HEK293 (cell line): ENCODE results near the gene DCAF15.

ENCODE experiments used
- CTCF ChIA-PET: fragments of 350-600 bp; formaldehyde crosslinking; extraction: SDS; loops from one replicate; lab custom pipeline; 2021; ENCODE audit warnings: antibody characterized with exemption; lab: Yijun Ruan, JAX
- POLR2A ChIA-PET: fragments of 300-600 bp; formaldehyde crosslinking; extraction: SDS; loops from one replicate; lab custom pipeline; 2020; ENCODE audit warnings: antibody characterized with exemption, inconsistent platforms; lab: Yijun Ruan, JAX
- H3K27ac ChIP-seq: fragments of 200-500 bp; sonication (Bioruptor generic); 2 replicates; pipeline ENCODE4 v1.5.1; 2014; ENCODE audit warnings: low read depth, low read length, control low read depth, inconsistent platforms; ENCODE audit errors: extremely low read depth
- H3K36me3 ChIP-seq, 2 experiments: fragments of 200-500 bp in 1 of 2; sonication (Bioruptor generic) in 1 of 2; 1 replicate in 1 of 2; 2 replicates in 1 of 2; pipeline ENCODE4 v1.5.1; 2014 to 2017; ENCODE audit warnings: inconsistent platforms in 2 of 2, low read length in 2 of 2; ENCODE audit not compliant: control insufficient read depth in 2 of 2, insufficient read depth in 1 of 2
- H3K4me1 ChIP-seq: fragments of 200-500 bp; sonication (Bioruptor generic); 2 replicates; pipeline ENCODE4 v1.5.1; 2014; ENCODE audit warnings: mild to moderate bottlenecking, low read length, inconsistent platforms; ENCODE audit not compliant: control insufficient read depth, insufficient read depth
- H3K4me3 ChIP-seq: 2 replicates; pipeline ENCODE4 v1.5.1; 2011; ENCODE audit warnings: low read depth, mild to moderate bottlenecking, control low read depth, low read length, moderate library complexity
- H3K9me3 ChIP-seq: fragments of 200-500 bp; sonication (Bioruptor generic); 2 replicates; pipeline ENCODE4 v1.5.1; 2014; ENCODE audit warnings: low read depth, low read length, inconsistent platforms; ENCODE audit not compliant: control insufficient read depth, insufficient read depth
- HIC1 ChIP-seq: fragments of 450-650 bp; formaldehyde crosslinking; IDR thresholded peaks from 2 replicates; pipeline ENCODE4 v1.5.1; 2016; ENCODE audit warnings: missing biosample characterization, missing genetic modification characterization
- SCRT1 ChIP-seq: fragments of 450-650 bp; formaldehyde crosslinking; IDR thresholded peaks from 2 replicates; pipeline ENCODE4 v1.5.1; 2016; ENCODE audit warnings: missing biosample characterization, missing genetic modification characterization, borderline replicate concordance
- SCRT2 ChIP-seq: fragments of 450-650 bp; formaldehyde crosslinking; IDR thresholded peaks from 2 replicates; pipeline ENCODE4 v1.5.1; 2016; ENCODE audit warnings: missing biosample characterization, missing genetic modification characterization
- TRIM28 ChIP-seq: IDR thresholded peaks from 2 replicates; pipeline ENCODE4 v1.6.1; 2011; ENCODE audit warnings: low read length, control low read depth, borderline replicate concordance
- TSHZ1 ChIP-seq: fragments of 450-650 bp; formaldehyde crosslinking; IDR thresholded peaks from 2 replicates; pipeline ENCODE4 v1.5.1; 2016; ENCODE audit warnings: missing biosample characterization, missing genetic modification characterization, borderline replicate concordance
- ZBTB17 ChIP-seq: fragments of 450-650 bp; formaldehyde crosslinking; IDR thresholded peaks from 2 replicates; pipeline ENCODE4 v1.5.1; 2016; ENCODE audit warnings: missing biosample characterization, missing genetic modification characterization
- ZBTB20 ChIP-seq: fragments of 450-650 bp; formaldehyde crosslinking; IDR thresholded peaks from 2 replicates; pipeline ENCODE4 v1.5.1; 2016; ENCODE audit warnings: missing biosample characterization, missing genetic modification characterization
- ZNF121 ChIP-seq: fragments of 450-650 bp; formaldehyde crosslinking; IDR thresholded peaks from 2 replicates; pipeline ENCODE4 v1.5.1; 2016; ENCODE audit warnings: missing biosample characterization, missing genetic modification characterization
- ZNF148 ChIP-seq: fragments of 450-650 bp; formaldehyde crosslinking; IDR thresholded peaks from 2 replicates; pipeline ENCODE4 v1.5.0; 2017; ENCODE audit warnings: missing biosample characterization, missing genetic modification characterization, borderline replicate concordance
- ZNF335 ChIP-seq: fragments of 450-650 bp; formaldehyde crosslinking; conservative IDR thresholded peaks from 2 replicates; pipeline ENCODE4 v1.5.1; 2016; ENCODE audit warnings: missing biosample characterization, missing genetic modification characterization
- ZNF558 ChIP-seq: fragments of 450-650 bp; formaldehyde crosslinking; IDR thresholded peaks from 2 replicates; pipeline ENCODE4 v1.5.1; 2016; ENCODE audit warnings: missing biosample characterization, missing genetic modification characterization
- ZNF560 ChIP-seq: fragments of 450-650 bp; formaldehyde crosslinking; IDR thresholded peaks from 2 replicates; pipeline ENCODE4 v1.5.1; 2017; ENCODE audit warnings: missing biosample characterization, missing genetic modification characterization, borderline replicate concordance
- ZNF610 ChIP-seq: fragments of 450-650 bp; formaldehyde crosslinking; IDR thresholded peaks from 2 replicates; pipeline ENCODE4 v1.5.1; 2016; ENCODE audit warnings: missing biosample characterization, missing genetic modification characterization, borderline replicate concordance
- ZNF704 ChIP-seq: fragments of 450-650 bp; formaldehyde crosslinking; IDR thresholded peaks from 2 replicates; pipeline ENCODE4 v1.5.1; 2016; ENCODE audit warnings: missing biosample characterization, missing genetic modification characterization
- ZNF776 ChIP-seq: fragments of 450-650 bp; formaldehyde crosslinking; IDR thresholded peaks from 2 replicates; pipeline ENCODE4 v1.5.0; 2017; ENCODE audit warnings: missing biosample characterization, missing genetic modification characterization, borderline replicate concordance
- TF ChIP-seq, protein P1 (sequence below): fragments of 450-650 bp; formaldehyde crosslinking; IDR thresholded peaks from 2 replicates; pipeline ENCODE4 v1.5.1; 2016; ENCODE audit warnings: missing biosample characterization, missing genetic modification characterization, low read depth
- TF ChIP-seq, protein P2 (sequence below): fragments of 450-650 bp; formaldehyde crosslinking; IDR thresholded peaks from 2 replicates; pipeline ENCODE4 v1.5.1; 2016; ENCODE audit warnings: missing biosample characterization, missing genetic modification characterization
- TF ChIP-seq, protein P3 (sequence below): fragments of 450-650 bp; formaldehyde crosslinking; IDR thresholded peaks from 2 replicates; pipeline ENCODE4 v1.5.1; 2017; ENCODE audit warnings: missing biosample characterization, missing genetic modification characterization

Gene DCAF15

DNA sequence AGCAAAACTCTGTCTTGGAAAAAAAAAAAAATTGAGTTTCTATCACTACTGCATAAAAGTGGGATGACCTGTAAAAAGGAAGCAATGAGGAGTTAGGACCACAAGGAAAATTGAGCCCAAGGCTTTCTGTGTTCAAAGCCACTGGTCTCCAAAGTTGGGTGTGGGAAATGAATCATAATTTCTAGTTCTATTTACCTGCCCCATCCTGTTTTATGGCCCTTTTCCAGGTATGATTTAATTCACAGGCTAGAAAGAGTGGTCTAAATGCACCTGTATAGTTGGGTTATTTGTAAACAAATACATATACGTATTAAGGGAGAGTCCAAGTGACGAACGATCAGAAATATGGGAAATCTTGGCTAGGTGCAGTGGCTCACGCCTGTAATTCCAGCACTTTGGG, 5.9 kb upstream of the DCAF15 start (continued):
- no peak for TF ChIP-seq ZNF558
- no peak for TF ChIP-seq ZNF610 (tag by site-specific recombination)
- TF ChIP-seq ZBTB17 (tag by site-specific recombination): no peak
- no peak for TF ChIP-seq TSHZ1 (tag by site-specific recombination)
- TF ChIP-seq ZNF704 (tag by site-specific recombination): no peak

- Histone ChIP-seq H3K27ac (no peak overlapping the region), H3K4me1 (no peaks in the 10 kb centered on the region), H3K9me3 (no peaks in the 10 kb centered on the region), H3K4me3 (no peak overlapping the region), H3K36me3 (peaks cover 0 to 20% of the 10 kb centered on the region in 2 experiments; a peak in 1 of 3 replicates)
- no peak for TF ChIP-seq ZNF560 (tag by site-specific recombination)
- TF ChIP-seq TRIM28: no peak
- TF ChIP-seq, protein P1, sequence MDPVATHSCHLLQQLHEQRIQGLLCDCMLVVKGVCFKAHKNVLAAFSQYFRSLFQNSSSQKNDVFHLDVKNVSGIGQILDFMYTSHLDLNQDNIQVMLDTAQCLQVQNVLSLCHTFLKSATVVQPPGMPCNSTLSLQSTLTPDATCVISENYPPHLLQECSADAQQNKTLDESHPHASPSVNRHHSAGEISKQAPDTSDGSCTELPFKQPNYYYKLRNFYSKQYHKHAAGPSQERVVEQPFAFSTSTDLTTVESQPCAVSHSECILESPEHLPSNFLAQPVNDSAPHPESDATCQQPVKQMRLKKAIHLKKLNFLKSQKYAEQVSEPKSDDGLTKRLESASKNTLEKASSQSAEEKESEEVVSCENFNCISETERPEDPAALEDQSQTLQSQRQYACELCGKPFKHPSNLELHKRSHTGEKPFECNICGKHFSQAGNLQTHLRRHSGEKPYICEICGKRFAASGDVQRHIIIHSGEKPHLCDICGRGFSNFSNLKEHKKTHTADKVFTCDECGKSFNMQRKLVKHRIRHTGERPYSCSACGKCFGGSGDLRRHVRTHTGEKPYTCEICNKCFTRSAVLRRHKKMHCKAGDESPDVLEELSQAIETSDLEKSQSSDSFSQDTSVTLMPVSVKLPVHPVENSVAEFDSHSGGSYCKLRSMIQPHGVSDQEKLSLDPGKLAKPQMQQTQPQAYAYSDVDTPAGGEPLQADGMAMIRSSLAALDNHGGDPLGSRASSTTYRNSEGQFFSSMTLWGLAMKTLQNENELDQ: no peak
- TF ChIP-seq, protein P2, sequence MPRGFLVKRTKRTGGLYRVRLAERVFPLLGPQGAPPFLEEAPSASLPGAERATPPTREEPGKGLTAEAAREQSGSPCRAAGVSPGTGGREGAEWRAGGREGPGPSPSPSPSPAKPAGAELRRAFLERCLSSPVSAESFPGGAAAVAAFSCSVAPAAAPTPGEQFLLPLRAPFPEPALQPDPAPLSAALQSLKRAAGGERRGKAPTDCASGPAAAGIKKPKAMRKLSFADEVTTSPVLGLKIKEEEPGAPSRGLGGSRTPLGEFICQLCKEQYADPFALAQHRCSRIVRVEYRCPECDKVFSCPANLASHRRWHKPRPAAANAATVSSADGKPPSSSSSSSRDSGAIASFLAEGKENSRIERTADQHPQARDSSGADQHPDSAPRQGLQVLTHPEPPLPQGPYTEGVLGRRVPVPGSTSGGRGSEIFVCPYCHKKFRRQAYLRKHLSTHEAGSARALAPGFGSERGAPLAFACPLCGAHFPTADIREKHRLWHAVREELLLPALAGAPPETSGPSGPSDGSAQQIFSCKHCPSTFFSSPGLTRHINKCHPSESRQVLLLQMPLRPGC (tag by site-specific recombination): no peak
- no peak for TF ChIP-seq SCRT1
- TF ChIP-seq ZNF121 (tag by site-specific recombination): peak; percentile 58; the same call in 1 of the 2 replicates
- TF ChIP-seq ZNF776: no peak
- TF ChIP-seq, protein P3, sequence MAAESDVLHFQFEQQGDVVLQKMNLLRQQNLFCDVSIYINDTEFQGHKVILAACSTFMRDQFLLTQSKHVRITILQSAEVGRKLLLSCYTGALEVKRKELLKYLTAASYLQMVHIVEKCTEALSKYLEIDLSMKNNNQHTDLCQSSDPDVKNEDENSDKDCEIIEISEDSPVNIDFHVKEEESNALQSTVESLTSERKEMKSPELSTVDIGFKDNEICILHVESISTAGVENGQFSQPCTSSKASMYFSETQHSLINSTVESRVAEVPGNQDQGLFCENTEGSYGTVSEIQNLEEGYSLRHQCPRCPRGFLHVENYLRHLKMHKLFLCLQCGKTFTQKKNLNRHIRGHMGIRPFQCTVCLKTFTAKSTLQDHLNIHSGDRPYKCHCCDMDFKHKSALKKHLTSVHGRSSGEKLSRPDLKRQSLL: no peak
- ChIA-PET POLR2A (interaction anchor here (0.7 kb wide), 1 partner anchor 225 kb away, joined by 5 read pairs; no protein-coding TSS in a partner anchor), CTCF (interaction anchor here (0.7 to 0.9 kb wide), 2 partner anchors 98 to 121 kb away, joined by 3 to 4 read pairs; no protein-coding TSS in a partner anchor)
Observed at GRCh38 chr19:13951043-13951442, 1.3 kb upstream of the DCAF15 start.

GRCh38 chr19:13951799-13952153, 533 bp upstream of the DCAF15 start:
- peaks cover 2 to 28% of the 10 kb centered on the region in 2 experiments; a peak in 2 of 3 replicates for H3K36me3 ChIP-seq
- H3K9me3 ChIP-seq: no peaks in the 10 kb centered on the region
- ChIA-PET CTCF (interaction anchor here (0.6 to 1.0 kb wide), 3 partner anchors 71 to 163 kb away, joined by 3 read pairs; no protein-coding TSS in a partner anchor), POLR2A (interaction anchor here (0.6 to 1.8 kb wide), 4 partner anchors 10 to 520 kb away, joined by 3 to 6 read pairs (median 4); no protein-coding TSS in a partner anchor)
- H3K4me3 ChIP-seq: peak overlapping the region; percentile 37
- no peaks in the 10 kb centered on the region for H3K4me1 ChIP-seq
- H3K27ac ChIP-seq: no peak overlapping the region
- TF ChIP-seq ZBTB20 (peak; percentile 99), SCRT2 (tag by site-specific recombination) (0 out of 2 replicates have a peak, but pooled peaks have one; percentile 15), HIC1 (tag by site-specific recombination) (peak; percentile 74; the same call in 1 of the 2 replicates), ZNF335 (peak; percentile 97), ZNF148 (tag by site-specific recombination) (no peak)
